ENCODE results near the gene EIF3F.

EIF3F gene

DNA sequence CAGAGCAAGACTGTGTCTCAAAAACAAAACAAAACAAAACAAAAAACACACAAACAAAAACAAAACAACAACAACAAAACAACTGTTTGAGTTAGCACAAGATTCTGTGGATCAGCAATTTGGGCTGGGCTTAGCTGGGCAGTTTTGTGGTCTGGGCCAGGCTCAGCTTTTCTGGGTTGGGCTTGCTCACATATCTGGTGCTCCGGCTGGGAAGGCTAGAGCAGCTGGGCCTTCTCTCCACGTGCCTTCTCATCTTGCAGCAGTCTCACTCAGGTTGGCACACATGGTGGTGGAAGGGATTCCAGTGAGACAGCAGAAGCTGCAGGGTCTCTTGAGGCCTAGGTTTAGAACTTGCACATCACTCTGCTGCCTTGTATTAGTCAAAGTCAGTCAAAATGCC lies 35.7 kb downstream of the EIF3F start:
- no peak for DNase-seq (ENCODE audit: low spot score)

DNA sequence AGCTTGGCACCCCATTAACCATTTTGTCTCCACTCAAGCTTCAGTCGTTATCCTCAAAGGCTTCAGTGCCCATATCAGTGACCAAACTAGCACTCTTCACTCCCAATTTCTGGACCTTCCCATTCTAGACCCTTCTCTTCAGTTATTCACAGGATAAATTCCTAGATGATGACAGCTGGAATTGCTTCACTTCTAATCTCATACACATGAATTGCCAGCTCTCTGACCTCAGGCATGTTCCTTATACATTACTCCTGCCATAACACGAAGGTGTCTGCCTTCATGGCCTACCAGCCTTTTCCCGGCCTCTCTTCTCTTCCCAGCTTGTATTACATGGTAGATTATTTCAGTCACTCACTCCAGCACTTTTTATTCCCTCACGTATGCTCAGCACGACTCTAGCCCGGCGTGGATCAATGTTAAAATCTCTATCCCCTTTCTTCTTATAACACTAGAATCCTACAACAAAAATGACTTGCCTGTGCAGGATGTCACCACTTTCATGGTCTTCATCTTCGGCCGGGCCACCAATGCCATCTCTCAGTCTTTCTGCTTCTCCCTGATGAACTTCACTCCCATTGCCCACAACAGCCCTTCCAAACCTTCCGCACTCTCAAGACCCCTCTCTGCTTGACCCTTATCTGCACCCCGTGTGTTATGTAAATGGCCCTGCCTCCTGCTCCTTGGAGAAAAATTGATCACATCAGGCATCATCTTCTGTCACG lies 36.9 kb downstream of the EIF3F start:
- DNase-seq (ENCODE audit: low spot score) = no peak

DNA sequence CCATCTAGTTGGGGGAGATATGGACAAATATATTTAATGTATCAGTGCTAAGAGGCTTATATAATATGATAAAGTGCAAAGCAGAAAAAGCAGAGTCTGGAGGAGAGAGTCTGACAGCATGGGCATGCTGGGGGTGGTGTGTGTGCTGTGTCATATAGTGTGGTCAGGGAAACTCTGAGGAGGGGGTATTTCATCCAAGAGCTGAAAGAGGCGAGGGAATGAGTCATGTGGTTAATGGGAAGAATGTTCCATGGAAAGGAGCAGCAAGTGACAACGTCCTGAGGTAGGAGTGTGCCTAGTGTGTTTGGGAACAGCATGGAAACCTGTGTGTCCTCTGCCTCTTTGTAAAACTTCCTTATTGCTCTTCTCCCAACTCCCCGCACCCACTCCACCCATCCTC lies 38.0 kb downstream of the EIF3F start:
- DNase-seq (ENCODE audit: low spot score) = no peak

DNA sequence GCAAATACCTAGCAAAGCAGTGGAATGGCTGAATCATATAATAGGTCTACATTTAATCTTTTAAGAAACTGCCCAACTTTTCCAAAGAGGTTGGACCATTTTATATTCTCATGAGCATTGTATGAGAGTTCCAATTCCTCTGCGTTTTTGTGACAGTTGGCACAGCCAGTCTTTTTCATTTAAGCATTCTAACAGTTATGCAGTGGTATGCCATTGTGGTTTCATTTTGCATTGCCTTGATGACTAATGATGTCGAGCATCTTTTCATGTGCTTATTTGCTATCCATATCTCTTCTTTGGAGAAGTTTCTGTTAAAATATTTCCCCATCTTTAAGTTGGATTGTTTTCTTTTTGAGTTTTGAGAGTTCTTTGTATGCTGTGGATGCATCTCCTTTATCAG lies 38.7 kb downstream of the EIF3F start:
- DNase-seq (ENCODE audit: low spot score) = peak; percentile 46

DNA sequence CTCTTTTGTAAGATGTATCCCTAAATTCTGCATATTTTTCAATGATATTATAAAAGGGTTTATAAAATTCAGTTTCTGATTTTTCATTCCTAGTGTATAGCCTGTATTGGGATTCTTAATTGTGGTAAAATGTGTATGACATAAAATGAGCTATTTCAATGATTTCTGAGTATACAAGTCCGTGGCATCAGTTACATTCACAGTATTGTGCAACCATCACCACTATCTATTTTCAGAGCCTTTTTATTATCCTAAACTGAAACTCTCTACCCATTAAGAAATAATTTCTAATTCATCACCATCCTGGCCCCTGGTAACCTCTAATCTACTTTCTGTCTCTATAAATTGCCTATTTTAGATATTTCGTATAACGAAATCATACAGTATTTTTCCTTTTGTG lies 39.8 kb downstream of the EIF3F start:
- DNase-seq (ENCODE audit: low spot score) = no peak

DNA sequence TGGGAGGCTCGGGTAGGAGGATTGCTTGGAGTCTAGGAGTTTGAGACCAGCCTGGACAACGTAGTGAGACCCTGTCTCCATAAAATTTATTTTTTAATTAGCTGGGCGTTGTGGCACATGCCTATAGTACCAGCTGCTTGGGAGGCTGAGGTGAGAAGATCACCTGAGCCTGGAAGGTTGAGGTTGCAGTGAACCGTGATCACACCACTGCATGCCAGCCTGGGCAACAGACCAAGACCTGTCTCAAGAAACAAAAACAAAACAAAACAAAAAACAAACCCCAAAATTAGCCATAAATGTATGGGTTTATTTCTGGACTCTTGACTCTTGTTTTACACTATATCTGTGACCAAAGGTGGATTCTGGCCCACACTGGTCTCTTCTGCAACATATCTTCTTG lies 41.6 kb downstream of the EIF3F start:
- DNase-seq (ENCODE audit: low spot score) = no peak

DNA sequence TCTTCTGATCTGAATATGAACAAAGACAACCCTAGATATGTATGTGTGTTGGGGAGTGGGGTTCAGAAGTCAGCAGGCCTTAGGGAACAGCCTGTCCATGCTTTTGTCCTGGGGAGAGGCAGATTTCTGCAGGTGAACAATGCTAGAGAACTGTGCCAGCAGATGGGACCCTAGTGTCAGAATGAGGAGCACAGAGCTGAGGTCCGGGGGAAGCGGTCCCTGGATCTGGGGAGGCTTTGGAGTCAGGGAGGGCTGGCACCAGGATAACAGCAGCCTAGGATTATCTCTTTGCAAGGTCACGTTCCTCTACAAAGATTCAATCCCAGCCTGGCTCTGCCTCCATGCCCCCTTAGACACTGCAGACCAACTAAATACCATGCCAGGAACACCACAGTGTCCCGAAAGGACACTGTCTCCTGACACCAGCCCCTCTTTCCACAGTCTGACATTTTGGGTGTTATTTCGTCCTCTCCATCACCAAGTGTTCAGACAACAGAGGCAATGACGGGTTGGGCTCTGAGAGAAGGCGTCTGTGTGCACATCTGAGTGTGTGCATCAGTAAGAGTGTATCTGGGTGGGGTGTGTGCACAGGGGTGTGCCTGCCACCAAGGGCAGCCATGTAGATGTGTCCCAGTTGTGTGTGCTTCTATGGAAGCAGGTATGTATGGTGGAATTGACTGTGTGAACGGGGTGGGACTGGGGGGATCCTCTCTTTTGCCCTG lies 43.5 kb downstream of the EIF3F start:
- DNase-seq (ENCODE audit: low spot score) = no peak

DNA sequence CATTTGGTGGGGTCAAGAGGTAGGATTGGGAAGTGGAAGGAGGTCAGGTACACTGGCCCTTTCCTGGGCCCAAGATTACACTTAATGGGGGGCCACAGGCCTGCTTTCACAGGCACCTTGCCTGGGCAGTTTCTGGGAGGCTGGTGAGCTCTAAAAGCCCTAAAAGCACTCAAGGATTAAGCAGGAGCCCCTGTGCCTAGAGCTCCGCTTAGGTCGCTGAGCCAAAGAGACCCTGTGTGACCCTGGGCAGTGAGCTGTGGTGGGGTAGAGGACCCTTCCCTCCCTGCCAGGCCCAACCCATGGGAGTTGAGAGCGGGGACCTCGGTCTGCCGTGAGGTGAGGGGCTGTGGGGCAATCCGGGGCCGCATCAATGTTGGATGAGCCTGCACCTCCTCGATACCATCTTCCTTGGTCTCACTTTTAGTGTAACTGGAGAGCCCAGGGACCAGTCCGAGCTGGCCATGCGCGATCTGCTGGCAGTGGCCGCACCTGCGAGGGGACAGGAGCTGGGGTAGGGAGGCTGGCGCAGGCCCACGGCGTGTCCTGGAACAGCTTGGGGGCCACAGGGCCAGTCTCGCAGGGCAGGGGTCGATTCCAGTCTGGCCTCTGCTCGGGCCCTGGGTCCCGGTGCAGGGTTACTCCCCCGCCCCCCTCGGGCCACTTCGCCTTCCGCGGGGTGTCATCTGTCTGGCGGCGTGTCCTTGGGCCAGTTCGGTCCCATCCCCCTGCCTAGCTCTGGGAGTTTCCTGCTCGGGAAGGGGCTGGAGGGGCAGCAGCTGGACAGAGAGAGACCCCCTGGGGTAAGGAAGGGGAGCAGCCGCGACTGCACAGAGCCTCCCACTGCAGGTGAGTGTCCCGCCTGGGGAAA lies 44.3 kb downstream of the EIF3F start:
- no peak for DNase-seq (ENCODE audit: low spot score)

DNA sequence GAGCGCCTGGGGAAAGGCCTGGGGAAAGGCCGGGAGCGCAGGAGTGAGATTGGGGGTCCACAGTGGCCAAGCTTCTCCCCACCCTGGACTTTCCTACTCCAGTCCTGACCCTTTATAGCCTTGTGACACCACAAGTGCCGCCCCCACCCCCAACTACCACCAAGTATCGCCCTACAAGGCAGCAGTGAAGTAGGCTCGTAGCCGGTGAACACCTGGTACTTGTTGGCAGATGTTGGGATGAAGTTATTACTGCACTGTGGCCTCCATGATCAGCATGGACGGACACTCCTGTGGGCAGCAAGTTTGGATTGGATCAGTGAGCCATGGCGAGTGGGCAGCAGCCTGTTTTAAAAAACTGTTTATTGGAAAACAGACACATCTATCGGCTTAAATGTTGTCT lies 45.0 kb downstream of the EIF3F start:
- no peak for DNase-seq (ENCODE audit: low spot score)

DNA sequence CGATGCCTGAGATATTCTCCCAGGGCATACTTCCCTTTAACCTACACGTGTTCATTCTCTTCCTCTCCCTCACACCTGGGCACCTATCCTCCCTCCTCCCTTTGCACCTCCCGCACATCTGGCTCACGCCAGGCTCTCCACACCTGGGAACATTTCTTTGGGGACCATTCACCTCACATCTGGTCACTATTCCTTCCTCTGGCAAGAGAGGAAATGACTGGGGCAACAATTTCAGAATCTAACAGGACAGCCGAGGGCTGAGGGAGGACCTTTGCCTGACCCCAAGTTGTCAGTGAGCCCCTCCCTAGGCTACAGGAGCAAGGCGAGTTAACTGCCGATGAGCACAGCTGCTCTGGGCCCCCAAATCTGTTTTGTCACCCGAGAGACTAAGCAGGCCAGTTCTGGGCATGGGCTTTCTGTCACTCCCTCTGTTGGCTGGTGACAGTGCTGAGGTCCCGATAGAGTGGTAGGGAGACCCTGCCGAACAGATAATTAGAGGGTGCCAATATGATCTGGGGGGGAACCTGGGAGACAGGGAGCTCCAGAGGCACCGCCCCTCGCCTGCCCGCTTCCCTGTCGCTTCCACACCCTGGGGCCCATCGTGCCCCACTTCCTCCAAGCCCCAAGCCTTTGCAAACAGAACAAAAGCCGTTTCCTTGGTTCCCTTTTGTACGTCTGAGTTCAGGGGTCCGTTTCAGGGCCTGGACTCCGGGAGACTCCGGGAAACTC lies 45.6 kb downstream of the EIF3F start:
- no peak for DNase-seq (ENCODE audit: low spot score)

DNA sequence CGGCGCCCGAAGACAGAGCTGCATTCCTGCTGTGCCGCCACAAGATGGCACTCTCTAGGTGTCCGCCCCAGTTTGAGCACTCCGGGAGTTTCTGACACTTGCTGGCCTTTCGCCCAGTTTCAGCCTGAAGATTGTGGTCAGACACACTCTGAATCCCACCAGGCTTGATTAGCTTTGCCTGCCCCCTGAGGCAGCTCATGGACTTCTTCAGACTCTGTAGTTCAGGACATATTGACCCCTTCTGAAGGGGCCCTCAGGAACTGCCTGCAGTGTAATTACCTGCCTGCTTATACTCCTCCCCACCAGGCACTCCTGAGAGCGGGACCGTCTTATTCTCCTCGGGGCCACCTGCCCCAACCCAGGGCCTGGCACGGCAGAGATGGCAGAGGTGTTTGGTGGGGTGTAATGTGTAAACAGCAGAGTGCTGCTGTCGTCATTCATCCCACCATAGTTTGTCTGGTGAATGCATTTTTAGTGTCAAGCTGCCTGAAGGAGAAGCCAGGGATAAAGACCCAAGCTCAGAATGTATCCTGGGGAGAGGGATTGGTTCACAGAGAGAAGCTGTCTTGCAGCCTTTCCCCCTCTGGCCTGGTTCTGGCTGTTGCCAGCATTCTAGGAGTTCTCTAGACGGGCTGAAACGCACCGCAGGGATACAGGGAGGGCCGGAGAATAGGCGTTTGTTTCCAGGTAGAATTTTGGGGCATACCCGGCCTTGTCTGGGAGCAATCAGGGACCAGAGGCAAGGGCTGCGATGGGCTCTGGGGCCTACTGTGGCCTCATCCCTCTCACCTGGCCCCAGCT lies 46.4 kb downstream of the EIF3F start:
- peak; percentile 92 for DNase-seq (ENCODE audit: low spot score)

DNA sequence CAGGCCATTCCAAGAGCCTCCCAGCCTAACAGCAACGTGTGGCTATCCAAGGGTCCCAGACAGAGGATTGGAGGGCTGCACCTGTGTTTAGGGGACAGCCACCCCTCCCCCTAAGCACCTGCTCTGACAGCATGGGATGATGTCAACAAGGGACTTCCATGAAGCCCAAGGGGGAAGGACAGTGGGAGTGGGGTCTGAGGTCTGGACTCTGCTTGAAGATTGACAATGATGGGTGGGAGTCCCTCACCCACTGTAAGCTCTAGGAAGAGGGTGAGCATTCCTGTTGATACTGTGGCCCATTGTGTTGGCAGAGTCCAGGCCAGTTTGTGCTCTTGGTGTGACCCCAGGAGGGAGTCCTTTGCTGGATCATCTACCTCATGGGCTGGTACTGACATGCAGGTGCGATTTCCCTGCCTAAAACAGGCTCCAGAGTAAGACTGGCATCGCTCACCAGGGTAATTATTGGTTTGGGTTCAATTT lies 47.0 kb downstream of the EIF3F start:
- DNase-seq (ENCODE audit: low spot score) = no peak

DNA sequence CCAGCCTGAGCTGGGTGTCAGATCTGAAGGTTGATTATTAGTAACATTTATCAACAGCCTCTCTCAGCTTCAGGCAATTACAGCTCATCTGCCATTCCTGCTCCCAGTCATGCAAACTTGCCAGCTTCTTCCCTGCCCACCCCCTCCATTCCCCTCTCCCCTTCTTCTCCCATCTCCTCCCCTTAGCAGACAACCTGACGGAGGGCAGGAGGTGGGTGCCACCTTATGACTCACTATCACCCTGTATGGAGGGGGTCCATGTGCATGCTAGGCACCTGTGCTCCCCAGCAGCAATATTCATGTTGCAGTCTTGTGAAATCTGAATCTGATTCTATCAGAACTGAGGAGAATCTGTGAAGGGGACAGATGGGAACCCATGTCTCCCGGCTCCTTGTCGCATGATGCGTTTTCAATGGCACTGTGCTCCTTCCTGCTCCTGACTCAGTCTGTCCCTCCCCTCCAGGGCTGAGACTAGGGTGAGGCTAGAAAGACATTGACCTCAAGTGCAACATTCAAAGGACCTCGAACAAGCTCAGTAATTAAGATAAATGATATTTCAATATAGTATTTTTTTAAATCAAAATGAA lies 47.6 kb downstream of the EIF3F start:
- no peak for DNase-seq (ENCODE audit: low spot score)

DNA sequence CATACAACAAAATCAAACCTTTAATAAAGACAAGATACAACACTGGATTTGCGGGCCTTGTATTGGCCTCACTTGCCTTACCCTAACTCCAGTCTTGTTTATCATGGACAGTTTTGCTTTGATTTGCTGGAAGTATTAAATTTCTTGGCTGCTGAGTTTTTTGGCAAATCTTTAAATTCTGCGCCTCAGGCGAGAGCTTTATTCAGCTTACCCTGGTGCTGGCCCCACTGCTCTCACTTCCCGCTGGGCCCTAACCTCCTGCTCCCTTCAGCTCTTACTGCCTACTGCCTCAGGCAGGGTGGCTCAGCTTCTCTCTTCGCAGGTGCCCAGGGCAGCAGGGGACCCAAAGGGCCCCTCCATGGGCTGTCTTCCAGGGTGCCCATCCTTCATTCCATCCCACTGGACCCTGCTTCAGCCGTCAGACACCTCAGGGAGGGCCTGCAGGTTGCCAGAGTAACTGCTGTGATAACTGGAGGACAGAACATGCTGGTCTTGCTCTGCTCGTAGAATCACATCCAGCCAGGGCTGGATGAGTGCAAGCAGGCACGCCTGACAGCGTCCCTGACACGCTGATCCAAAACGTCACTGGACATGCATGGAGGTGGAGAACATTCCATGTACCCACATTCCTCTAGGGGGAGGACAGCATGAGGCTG lies 48.2 kb downstream of the EIF3F start:
- DNase-seq (ENCODE audit: low spot score) = no peak

DNA sequence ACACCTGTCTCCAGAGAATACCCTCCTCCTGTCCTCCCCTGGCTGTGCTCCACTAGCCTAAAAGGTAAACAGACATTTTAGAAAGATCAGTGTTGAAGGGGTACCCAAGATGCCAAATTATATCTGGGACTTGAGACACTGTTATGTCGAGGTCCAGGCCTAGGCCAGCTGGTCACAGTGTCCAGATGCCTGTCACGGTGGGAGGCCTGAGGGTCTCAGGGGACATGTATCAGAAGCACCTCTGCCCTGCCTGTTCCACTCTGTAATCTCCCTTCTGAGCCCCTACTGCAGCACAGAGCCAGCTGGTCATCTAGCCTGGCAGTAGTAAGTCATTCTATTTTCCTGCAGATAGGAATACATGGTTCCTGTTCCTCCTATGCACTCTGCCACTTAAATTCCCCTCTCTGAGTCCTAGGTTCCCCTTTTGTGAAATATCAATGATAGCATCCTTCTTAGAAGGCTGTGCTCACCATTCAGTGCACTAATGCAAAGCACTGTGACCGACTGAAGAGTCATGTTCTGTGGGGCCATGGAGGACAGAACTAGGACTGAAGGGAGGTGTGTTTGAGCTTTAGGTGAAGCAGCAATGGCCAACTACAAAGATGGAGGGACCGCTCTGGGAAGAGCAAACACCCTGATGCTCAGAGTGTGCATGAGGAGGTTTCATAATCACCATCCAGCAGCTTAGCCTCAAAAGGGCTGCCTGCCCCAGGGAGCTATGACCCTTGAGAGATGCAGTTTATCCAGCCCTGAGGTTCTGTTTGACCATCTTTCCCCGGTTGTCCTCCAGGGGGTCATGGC lies 49.1 kb downstream of the EIF3F start:
- no peak for DNase-seq (ENCODE audit: low spot score)

DNA sequence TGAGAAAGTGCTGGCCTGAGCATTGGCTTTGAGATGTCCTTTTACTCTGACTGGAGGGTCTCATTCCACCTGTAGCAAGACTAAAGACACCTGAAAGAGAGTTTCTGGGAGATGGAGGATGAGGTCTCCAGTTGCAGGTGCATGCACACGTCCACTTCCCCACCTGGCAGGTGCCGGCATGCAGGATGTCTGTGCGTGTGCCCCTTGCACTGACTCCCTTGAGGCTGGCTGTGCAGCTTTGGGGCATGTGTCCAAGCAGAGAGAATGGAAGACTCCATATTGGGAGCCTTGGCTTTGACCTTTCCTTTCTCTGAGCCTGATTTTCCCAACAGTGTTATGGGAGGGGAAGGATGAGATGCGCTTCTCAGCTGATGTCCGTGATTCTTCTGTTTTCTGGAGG lies 49.8 kb downstream of the EIF3F start:
- DNase-seq (ENCODE audit: low spot score) = no peak

DNA sequence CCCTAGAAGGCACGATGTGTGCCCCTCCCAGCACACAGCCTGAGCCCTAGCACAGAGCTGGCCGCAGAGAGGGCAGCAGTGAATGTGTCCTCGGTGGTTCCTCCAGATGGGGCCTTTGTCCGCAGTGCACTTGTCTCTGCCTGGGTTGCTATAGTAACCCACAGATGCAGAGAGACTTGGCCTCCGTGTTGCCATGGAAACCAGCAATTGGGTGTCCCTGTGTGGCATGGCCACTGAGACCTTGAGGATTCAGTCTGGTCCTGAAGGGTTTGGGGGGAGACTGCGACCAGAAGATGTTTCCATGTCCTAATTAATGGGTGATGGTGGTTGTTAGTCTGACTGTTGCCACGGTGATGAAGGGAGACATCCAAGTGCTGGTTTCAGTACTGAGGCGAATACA lies 51.3 kb downstream of the EIF3F start:
- no peak for DNase-seq (ENCODE audit: low spot score)

DNA sequence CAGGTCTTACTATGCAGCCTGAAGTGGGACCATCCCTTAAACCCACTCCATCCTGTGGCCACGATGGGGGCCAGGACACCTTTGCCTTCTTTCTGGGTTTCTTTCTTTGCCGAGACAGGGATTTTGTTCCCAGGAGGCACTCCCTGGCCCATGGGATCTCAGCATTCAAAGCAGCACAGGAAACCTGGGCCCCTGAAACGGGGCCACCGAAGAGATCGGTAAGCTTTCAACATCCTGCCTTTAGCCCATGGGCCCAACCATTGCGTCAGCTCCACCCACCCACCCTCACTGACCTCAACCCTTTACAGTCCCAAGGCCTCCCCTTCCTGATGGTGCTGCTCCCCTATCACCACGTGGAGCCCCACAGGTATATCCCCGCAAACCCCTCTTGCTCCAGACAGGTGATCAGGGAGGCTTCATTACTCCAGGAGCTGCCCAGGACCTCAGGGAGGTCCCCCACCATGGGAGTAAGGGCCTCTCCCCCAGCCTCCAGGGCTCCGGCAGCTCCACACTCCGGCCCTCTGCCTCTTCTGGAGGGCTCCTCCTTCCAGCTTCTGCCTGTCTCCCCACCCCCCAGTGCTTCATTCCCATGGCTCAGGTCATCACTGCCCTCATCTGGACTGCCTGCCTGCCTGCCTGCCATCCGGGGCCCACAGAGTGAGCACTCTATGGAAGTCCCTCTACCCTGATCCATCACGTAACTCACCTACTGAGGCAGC lies 51.8 kb downstream of the EIF3F start:
- no peak for DNase-seq (ENCODE audit: low spot score)
